Activated CD4-positive, alpha-beta memory T cell treated with anti-CD3 and anti-CD28 coated beads, Interleukin-2, amount 10 ng/mL, durations not matched to agents 7 days and 5 days (primary cell): ENCODE data around the gene FTO. TPM values are rescaled to one million over a fixed set of nuclear protein-coding genes. Genes with fewer than 3 reads are reported as not detected.
A peak's percentile ranks its signal among the peaks of the same experiment; 100 is the strongest.

Experiments
- CTCF ChIA-PET: fragments of 350-600 bp; sonication (Branson Sonifier 250); formaldehyde crosslinking; loops from one replicate; lab custom pipeline; 2021; ENCODE audit warnings: antibody characterized with exemption, inconsistent platforms; lab: Charles Lee
- POLR2A ChIA-PET: fragments of 350-600 bp; sonication (Branson Sonifier 250); formaldehyde crosslinking; loops from one replicate; lab custom pipeline; 2021; ENCODE audit warnings: antibody characterized with exemption; lab: Charles Lee
- DNase-seq: peaks from one replicate; pipeline ENCODE4 v3.0.0-alpha.2; 2020
- H3K27ac Mint-ChIP-seq: one replicate; pipeline ENCODE4 v1.8.0; 2021; ENCODE audit warnings: mild to moderate bottlenecking, mixed read lengths
- H3K27me3 Mint-ChIP-seq: one replicate; pipeline ENCODE4 v1.8.0; 2021; ENCODE audit warnings: mixed read lengths
- H3K36me3 Mint-ChIP-seq: one replicate; pipeline ENCODE4 v1.8.0; 2021; ENCODE audit warnings: low read depth, mixed read lengths
- H3K4me1 Mint-ChIP-seq: one replicate; pipeline ENCODE4 v1.8.0; 2021; ENCODE audit warnings: mixed read lengths
- H3K4me3 Mint-ChIP-seq: one replicate; pipeline ENCODE4 v1.8.0; 2021; ENCODE audit warnings: mild to moderate bottlenecking, mixed read lengths
- H3K9me3 Mint-ChIP-seq: one replicate; pipeline ENCODE4 v1.8.0; 2021; ENCODE audit warnings: mixed read lengths
- total RNA-seq, 2 experiments: library from RNA; stranded (reverse); gene quantifications; one replicate each; pipeline ENCODE4 v1.2.3, GENCODE V29; 2021

Gene FTO
- total RNA-seq, 2 experiments from 2014 or later: 48.1 to 48.5 TPM

DNA sequence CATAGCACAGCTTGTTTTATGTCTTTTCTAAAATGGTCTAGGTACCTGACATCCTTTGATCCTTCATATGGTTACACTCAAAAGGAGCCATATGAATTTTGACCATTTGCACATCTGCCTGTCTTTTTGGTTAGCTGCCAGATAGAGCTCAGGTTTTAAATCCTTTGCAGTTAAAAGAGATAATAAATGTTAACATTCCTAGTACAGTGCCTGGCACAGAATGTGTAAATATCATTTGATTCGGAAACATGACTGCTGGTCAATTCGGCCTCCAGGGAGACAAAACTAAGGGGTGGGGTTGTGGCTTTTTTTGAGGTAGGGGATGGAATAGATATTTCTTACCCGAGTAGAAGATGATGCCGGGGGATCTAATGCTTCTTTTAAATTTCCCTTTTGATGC is 64.2 kb downstream of the FTO start:
- no peak overlapping the region for H3K27ac Mint-ChIP-seq
- no peak for DNase-seq
- ChIA-PET CTCF (interaction anchor here (1.4 to 3.2 kb wide), 3 partner anchors 25 to 219 kb away, joined by 3 to 15 read pairs (median 7); partner anchors contain the start of gene FTO), POLR2A (interaction anchor here (1.2 kb wide), 1 partner anchor 21 kb away, joined by 3 read pairs; no protein-coding TSS in a partner anchor)
- H3K4me1 Mint-ChIP-seq: peaks cover 25% of the 10 kb centered on the region
- no peak overlapping the region for H3K4me3 Mint-ChIP-seq
- H3K36me3 Mint-ChIP-seq: no peaks in the 10 kb centered on the region
- H3K27me3 Mint-ChIP-seq: no peaks in the 10 kb centered on the region
- H3K9me3 Mint-ChIP-seq: no peaks in the 10 kb centered on the region

DNA sequence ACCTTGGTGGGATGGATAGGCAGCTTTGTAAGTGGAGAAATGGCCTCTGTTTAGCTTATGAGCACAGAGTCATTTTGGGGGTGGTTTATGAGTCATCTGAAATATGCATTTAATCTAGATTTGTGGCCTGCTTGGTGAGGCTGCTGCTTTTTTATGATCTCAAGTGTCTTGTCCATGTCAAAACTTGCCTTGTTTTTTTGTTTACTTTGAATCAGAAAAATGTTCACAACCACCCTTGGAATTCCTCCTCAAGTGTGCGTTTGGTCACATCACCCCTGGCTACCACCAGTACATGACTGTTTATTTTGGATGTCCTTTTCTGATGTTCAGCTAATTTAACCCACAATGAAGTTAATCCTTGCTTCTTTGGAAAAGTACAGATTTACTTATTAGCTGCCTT is 64.6 kb downstream of the FTO start:
- ChIA-PET POLR2A (interaction anchor here (1.2 kb wide), 1 partner anchor 20 kb away, joined by 3 read pairs; no protein-coding TSS in a partner anchor), CTCF (interaction anchor here (1.4 to 3.2 kb wide), 3 partner anchors 25 to 219 kb away, joined by 3 to 15 read pairs (median 7); partner anchors contain the start of gene FTO)
- peaks cover 25% of the 10 kb centered on the region for H3K4me1 Mint-ChIP-seq
- DNase-seq: no peak
- H3K27me3 Mint-ChIP-seq: no peaks in the 10 kb centered on the region
- H3K9me3 Mint-ChIP-seq: no peaks in the 10 kb centered on the region
- no peak overlapping the region for H3K4me3 Mint-ChIP-seq
- H3K36me3 Mint-ChIP-seq: no peaks in the 10 kb centered on the region
- no peak overlapping the region for H3K27ac Mint-ChIP-seq

DNA sequence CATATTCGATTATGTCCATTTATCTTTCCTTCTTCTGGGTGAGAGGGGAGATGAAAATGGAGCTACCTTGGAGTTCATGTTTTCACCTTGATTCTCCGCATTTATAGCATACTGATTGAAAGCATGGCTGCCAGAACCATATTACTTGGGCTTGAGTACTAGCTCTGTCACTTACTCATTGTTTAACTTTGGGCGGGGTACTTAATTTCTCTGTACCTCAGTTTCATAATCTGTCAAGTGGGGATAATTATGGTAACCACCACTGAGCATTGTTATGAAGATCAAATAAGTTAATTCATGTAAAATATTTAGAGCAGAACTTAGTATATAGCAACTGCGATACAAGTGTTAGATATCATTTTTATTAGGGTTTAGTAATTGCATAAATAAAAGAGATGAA is 65.2 kb downstream of the FTO start:
- CTCF ChIA-PET: interaction anchor here (1.4 to 3.2 kb wide), 3 partner anchors 26 to 220 kb away, joined by 3 to 15 read pairs (median 7); partner anchors contain the start of gene FTO
- POLR2A ChIA-PET: interaction anchor here (1.2 kb wide), 1 partner anchor 20 kb away, joined by 3 read pairs; no protein-coding TSS in a partner anchor
- H3K27me3 Mint-ChIP-seq: no peaks in the 10 kb centered on the region
- no peak overlapping the region for H3K4me3 Mint-ChIP-seq
- H3K9me3 Mint-ChIP-seq: no peaks in the 10 kb centered on the region
- DNase-seq: no peak
- peaks cover 23% of the 10 kb centered on the region for H3K4me1 Mint-ChIP-seq
- no peak overlapping the region for H3K27ac Mint-ChIP-seq
- H3K36me3 Mint-ChIP-seq: no peaks in the 10 kb centered on the region

DNA sequence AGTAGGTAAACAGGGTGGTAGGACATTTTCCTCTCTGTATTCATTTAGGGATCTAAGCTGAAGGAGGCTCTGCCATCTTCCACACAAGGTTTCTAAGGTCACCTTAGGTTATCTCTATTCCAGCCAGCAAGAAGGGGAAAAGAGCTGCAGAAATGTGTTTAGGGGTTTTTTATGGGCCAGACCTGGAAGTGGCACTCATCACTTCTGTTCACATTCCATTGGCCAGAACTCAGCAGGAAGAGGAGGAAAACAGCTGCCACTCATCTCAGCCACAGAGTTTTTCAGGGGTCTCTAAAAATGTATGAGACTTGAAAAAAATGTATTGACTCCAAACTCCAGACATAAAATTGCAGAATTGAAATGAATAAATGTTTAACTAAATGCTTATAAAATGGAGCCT is 65.8 kb downstream of the FTO start:
- no peaks in the 10 kb centered on the region for H3K9me3 Mint-ChIP-seq
- ChIA-PET POLR2A (no interaction called here), CTCF (interaction anchor here (3.2 kb wide), 1 partner anchor 26 kb away, joined by 15 read pairs; no protein-coding TSS in a partner anchor)
- H3K4me1 Mint-ChIP-seq: peaks cover 27% of the 10 kb centered on the region
- no peaks in the 10 kb centered on the region for H3K27me3 Mint-ChIP-seq
- H3K36me3 Mint-ChIP-seq: no peaks in the 10 kb centered on the region
- no peak for DNase-seq
- no peak overlapping the region for H3K4me3 Mint-ChIP-seq
- no peak overlapping the region for H3K27ac Mint-ChIP-seq

DNA sequence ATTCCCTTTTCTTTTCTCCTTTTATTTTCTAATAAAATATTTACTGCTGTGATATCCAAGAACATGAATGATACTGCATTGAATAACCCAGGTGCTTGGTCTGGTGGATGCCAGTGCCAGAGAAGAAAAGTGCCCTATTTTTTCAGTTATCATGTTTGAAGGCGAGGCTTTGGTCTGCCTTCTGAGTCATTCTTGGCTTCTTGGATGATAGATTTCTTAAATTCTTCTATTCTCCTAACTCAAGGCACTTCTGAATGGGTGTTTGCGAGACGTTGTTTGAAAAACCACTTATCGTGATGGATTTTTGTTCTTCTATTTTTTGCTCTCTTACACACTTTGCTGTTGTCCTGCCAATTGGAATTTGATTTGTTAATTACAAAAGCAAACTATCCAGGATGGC is 66.7 kb downstream of the FTO start:
- H3K9me3 Mint-ChIP-seq: no peaks in the 10 kb centered on the region
- H3K4me3 Mint-ChIP-seq: no peak overlapping the region
- H3K27ac Mint-ChIP-seq: no peak overlapping the region
- no peak for DNase-seq
- no peaks in the 10 kb centered on the region for H3K27me3 Mint-ChIP-seq
- H3K4me1 Mint-ChIP-seq: peaks cover 30% of the 10 kb centered on the region
- H3K36me3 Mint-ChIP-seq: no peaks in the 10 kb centered on the region
- CTCF ChIA-PET: interaction anchor here (3.2 kb wide), 1 partner anchor 27 kb away, joined by 15 read pairs; no protein-coding TSS in a partner anchor
- POLR2A ChIA-PET: no interaction called here

DNA sequence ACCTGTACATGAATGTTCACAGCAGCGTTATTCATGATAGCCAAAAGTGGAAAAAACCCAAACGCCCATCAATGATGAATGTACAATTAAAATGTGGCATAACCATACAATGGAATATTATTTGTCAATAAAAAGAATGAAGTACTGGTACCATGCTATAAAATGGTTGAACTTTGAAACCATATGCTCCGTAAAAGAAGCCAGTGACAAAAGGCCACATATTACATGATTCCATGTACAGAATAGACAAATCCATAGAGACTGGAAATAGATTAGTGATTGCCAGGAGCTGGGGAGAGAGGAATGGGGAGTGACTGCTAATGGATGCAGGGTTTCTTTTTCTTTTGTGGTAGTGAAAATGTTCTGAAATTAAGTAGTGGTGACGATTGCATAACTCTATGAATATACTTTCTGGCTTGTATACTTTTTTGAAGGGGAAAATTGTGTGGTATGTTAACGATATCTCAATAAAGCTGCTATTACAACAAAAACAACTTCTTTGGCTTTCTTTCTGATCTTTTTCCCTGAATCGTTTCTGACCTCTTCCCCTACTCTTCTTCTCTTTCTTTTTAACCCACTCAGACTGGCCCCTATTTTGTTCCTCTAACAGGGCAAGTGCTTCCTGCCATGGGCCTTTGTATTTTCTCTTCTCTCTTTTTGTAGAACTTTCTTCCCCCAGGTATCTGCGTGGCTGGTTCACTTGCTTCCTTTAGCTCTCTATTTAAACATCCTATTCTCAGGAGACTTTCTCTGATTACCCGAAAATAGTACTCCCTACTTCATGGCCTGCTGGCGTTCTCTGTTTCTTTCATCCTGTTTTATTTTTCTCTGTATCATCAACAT is 67.9 kb downstream of the FTO start:
- Mint-ChIP-seq H3K4me1 (peaks cover 30% of the 10 kb centered on the region), H3K27ac (no peak overlapping the region), H3K27me3 (no peaks in the 10 kb centered on the region), H3K4me3 (no peak overlapping the region), H3K36me3 (no peaks in the 10 kb centered on the region), H3K9me3 (no peaks in the 10 kb centered on the region)
- no peak for DNase-seq
- POLR2A ChIA-PET: no interaction called here
- CTCF ChIA-PET: interaction anchor here (0.6 to 1.6 kb wide), 2 partner anchors 13 to 14 kb away, joined by 3 read pairs; no protein-coding TSS in a partner anchor

DNA sequence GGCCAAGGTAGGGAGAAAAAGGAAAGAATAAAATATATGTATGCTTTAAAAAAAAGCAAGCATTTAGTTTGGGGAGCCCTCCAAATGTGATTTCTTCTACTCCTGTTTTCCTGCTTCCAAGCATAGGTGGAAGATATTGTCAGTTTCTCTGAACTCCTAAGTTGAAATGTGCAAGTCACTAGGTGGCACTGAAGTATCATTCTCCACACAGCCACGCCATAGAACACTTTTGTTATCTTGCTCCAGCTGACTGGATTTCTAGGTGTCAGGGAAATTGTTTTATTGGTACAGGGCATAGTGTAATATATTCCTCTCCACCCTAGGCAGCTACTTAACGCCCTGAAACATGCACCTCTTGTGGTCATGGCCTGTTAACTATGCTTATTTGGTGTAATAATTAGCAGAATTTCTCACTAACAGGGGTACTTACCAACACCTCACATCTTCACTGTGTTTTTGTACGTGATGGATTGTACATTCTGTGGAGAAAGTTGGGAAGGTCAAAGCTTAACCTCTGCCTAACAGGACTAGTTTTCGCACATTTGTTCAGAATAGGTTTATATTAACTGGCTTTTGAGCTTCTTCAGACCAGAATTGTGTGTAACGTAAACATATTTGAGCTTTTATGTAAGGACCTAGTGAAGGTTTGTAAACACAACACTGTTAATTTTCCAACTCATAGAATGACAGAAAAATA is 69.3 kb downstream of the FTO start:
- Mint-ChIP-seq H3K36me3 (no peaks in the 10 kb centered on the region), H3K27ac (no peak overlapping the region), H3K4me1 (peaks cover 25% of the 10 kb centered on the region), H3K4me3 (no peak overlapping the region), H3K27me3 (no peaks in the 10 kb centered on the region), H3K9me3 (no peaks in the 10 kb centered on the region)
- ChIA-PET CTCF (interaction anchor here (0.7 to 1.8 kb wide), 6 partner anchors 16 to 1248 kb away, joined by 3 to 13 read pairs (median 4); no protein-coding TSS in a partner anchor), POLR2A (no interaction called here)
- DNase-seq: peak; percentile 19

DNA sequence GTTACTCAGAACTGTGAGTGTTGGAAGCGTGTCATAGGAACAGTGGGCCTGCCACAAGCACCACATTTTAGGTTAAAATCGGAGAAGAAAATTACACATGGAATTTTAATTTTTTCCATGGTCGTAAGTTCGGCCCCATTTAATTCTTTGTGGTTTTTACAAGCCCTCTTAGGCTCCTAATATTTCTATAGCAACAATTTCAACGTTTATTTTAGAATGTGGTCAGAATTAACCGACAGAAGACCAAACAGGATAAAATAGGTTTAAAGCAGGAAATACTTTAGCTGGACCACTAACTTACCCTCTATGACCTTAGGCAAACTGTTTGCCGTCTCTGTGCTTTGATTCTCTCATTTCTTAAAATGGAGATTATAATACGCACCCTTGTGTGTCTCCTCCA is 69.9 kb downstream of the FTO start:
- DNase-seq: no peak
- POLR2A ChIA-PET: no interaction called here
- H3K4me3 Mint-ChIP-seq: no peak overlapping the region
- H3K36me3 Mint-ChIP-seq: no peaks in the 10 kb centered on the region
- CTCF ChIA-PET: interaction anchor here (0.7 to 1.8 kb wide), 6 partner anchors 16 to 1247 kb away, joined by 3 to 13 read pairs (median 4); no protein-coding TSS in a partner anchor
- no peak overlapping the region for H3K27ac Mint-ChIP-seq
- peaks cover 19% of the 10 kb centered on the region for H3K4me1 Mint-ChIP-seq
- H3K27me3 Mint-ChIP-seq: no peaks in the 10 kb centered on the region
- no peaks in the 10 kb centered on the region for H3K9me3 Mint-ChIP-seq

DNA sequence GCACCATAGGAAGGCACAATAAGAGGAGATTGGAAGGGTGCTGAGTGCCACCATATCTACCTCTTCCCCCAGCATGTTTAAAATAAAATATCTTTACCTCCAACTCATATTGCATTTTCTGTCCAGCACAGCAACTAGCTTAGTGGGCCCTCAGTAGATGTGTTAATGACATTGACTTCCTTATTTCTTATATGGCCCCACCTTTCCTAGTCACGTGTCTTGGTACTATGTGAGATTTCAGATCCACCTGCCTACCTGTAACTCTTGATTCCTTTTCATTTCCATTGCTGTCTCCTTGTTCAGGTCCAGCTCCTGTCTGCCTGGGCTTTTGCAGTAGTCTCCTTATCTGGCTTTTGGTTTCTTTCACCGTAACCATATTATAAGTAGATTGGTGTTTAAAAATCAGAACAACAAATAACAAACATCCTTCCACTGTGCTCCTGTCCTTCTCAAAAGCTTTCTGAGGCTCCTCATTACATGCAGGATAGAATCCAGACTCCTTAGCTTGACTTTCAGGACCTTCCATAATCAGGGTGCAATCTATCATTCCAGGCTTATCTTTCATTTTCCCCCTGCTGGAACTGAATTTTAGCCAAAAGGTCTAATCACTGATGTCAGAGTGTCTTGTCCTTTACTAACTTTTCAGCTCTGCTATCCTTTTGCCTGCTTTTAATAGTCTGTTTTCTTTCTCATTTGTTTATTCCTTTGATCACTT is 71.3 kb downstream of the FTO start:
- POLR2A ChIA-PET: no interaction called here
- no peaks in the 10 kb centered on the region for H3K36me3 Mint-ChIP-seq
- no peak for DNase-seq
- peaks cover 12% of the 10 kb centered on the region for H3K4me1 Mint-ChIP-seq
- H3K27me3 Mint-ChIP-seq: no peaks in the 10 kb centered on the region
- no peaks in the 10 kb centered on the region for H3K9me3 Mint-ChIP-seq
- H3K27ac Mint-ChIP-seq: no peak overlapping the region
- CTCF ChIA-PET: no interaction called here
- H3K4me3 Mint-ChIP-seq: no peak overlapping the region

DNA sequence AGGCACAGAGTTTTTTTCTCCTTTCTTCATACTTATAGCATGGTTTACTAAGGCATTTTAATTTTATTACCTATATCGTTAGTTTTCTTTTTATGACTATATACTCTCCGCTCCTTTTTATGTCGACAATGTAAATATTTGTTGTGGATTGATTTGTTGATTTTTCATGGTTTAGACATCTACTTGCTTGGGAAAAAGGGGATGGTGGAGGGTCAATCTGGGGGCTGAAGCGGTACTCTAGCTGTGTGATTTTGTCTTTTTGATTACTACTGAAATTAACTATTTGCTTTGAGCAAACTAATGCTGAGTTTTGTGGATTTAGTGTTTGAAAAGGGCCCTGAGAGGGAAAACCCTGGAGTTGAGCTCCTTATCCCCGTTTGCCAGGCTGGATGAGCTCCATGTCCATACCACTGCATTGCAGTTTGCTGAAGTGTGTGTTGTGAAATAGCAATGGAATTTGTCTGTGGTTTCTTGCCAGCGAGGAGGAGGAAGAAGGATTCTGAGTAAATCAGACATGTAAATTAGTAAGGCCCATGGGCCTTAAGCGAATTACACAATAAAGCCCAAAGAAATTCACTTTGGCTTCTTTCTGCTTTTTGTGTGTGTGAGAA is 72.0 kb downstream of the FTO start:
- H3K4me3 Mint-ChIP-seq: no peak overlapping the region
- H3K4me1 Mint-ChIP-seq: peaks cover 12% of the 10 kb centered on the region
- H3K27ac Mint-ChIP-seq: no peak overlapping the region
- DNase-seq: no peak
- no peaks in the 10 kb centered on the region for H3K27me3 Mint-ChIP-seq
- H3K9me3 Mint-ChIP-seq: no peaks in the 10 kb centered on the region
- H3K36me3 Mint-ChIP-seq: no peaks in the 10 kb centered on the region
- POLR2A ChIA-PET: no interaction called here
- CTCF ChIA-PET: interaction anchor here (1.6 kb wide), 1 partner anchor 226 kb away, joined by 5 read pairs; no protein-coding TSS in a partner anchor

DNA sequence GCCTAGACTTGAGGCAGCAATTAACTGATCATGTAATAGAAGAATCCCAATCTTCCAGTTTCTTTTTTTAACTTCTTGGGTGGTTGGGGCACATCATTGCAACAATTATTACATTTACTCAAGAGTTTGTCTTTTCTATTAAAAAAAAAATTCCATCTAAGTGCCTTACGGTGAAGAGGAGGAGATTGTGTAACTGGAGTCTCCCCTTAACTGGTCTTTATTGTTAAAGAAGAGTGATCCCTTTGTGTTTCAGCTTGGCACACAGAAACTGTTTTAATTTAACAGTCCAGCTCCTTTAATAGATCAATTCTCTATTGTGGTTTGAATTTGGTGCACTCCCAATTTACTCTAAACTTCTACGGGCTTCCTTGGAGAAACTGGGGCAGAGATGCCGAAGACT is 75.2 kb downstream of the FTO start:
- no peak overlapping the region for H3K4me3 Mint-ChIP-seq
- H3K9me3 Mint-ChIP-seq: peaks cover 2% of the 10 kb centered on the region
- H3K27me3 Mint-ChIP-seq: no peaks in the 10 kb centered on the region
- ChIA-PET CTCF (no interaction called here), POLR2A (no interaction called here)
- no peak for DNase-seq
- peaks cover 10% of the 10 kb centered on the region for H3K4me1 Mint-ChIP-seq
- H3K36me3 Mint-ChIP-seq: no peaks in the 10 kb centered on the region
- no peak overlapping the region for H3K27ac Mint-ChIP-seq

DNA sequence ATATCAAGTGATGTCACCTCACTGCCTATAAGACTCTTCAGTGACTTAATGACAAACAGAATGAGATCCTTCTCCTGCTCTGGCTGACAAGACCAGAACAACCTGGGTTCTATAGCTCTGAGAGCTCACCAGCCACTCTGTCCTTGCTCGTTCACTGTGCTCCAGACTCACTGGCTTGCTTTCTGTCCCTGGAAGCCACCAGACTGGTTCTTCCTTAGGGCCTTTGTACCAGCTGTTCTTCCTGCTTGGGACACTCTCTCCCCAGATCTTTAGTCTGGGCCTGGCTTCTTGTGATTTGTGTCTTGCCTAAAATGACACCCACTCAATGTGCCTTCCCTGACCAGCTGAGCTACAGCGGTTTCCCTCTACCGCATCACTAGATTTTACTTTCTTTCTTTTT is 76.1 kb downstream of the FTO start:
- Mint-ChIP-seq H3K9me3 (peaks cover 2% of the 10 kb centered on the region), H3K4me3 (no peak overlapping the region), H3K27ac (no peak overlapping the region), H3K27me3 (no peaks in the 10 kb centered on the region), H3K36me3 (no peaks in the 10 kb centered on the region), H3K4me1 (peaks cover 6% of the 10 kb centered on the region)
- DNase-seq: no peak
- POLR2A ChIA-PET: no interaction called here
- CTCF ChIA-PET: no interaction called here
